ENCODE results near the gene ATF6B.

The ATF6B gene

DNA sequence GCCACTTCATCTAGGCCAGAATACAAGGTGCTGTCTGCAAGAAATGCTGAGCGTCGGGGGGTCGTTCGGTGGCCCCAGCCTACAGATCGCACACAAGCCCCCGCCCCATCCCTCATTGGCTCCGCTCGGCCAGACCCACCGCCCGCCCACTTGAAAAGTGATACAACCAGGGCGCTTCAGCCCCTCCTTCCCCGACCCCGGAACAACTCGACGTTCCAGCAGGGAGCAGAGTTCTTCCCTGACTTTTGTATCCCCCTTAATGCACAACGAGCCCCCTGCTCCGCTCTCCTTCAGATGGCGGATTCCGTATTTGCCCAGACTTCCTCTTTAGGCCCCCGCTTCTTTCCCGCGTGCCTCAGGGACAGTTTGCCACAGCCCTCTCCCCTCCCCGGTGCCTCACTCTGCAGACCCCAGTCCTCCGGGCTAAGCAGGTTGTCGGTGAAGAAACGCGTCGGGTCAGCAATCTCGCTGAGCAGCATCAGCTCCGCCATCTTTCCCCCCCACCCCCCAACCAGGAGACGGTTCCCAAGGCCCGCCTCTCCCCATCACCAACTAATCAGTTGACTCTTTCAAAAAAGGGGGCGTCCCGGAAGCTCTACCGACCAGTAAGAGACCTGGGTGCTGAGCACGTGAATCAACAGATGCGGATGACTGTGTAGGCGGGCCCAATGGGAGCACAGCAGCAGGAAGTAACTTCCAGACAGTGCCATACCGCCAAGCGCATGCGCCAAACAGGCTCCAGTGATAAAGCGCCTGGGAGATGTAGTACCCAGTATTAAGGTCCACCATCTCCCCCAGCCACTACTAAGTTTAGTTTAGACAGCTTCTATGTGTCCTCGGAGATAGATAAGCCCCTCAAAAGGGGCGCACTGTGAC lies at the start of gene ATF6B:
Gene ATF6B, minus strand, starts transcription at position 530 of the 876 bp plus-strand sequence. Its CDS starts 39 bp downstream, at position 491.
- no peaks in the 10 kb centered on the region for H4K20me1 ChIP-seq (ENCODE audit: insufficient read depth, low read length)
- TF ChIP-seq, protein P1, sequence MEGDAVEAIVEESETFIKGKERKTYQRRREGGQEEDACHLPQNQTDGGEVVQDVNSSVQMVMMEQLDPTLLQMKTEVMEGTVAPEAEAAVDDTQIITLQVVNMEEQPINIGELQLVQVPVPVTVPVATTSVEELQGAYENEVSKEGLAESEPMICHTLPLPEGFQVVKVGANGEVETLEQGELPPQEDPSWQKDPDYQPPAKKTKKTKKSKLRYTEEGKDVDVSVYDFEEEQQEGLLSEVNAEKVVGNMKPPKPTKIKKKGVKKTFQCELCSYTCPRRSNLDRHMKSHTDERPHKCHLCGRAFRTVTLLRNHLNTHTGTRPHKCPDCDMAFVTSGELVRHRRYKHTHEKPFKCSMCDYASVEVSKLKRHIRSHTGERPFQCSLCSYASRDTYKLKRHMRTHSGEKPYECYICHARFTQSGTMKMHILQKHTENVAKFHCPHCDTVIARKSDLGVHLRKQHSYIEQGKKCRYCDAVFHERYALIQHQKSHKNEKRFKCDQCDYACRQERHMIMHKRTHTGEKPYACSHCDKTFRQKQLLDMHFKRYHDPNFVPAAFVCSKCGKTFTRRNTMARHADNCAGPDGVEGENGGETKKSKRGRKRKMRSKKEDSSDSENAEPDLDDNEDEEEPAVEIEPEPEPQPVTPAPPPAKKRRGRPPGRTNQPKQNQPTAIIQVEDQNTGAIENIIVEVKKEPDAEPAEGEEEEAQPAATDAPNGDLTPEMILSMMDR (IDR thresholded peaks at IDR 0.05; ENCODE audit: low read depth, low read length) = no peak
- no peak for TF ChIP-seq EZH2phosphoT487 (IDR thresholded peaks at IDR 0.05; ENCODE audit: low read depth)
- H3K4me2 ChIP-seq (ENCODE audit: low read length) = peak within 1 kb of the TSS; percentile 92
- peaks cover 18% of the 10 kb centered on the region for H3K4me1 ChIP-seq (ENCODE audit: low read length)
- H3K36me3 ChIP-seq (replicated peaks; ENCODE audit: low read depth, low read length) = peaks cover 3% of the 10 kb centered on the region
- H3K4me3 ChIP-seq (ENCODE audit: low read length) = peak within 1 kb of the TSS; percentile 97
- H2AFZ ChIP-seq (ENCODE audit: low read depth, low read length) = peak within 1 kb of the TSS; percentile 67; the same call in 1 of the 2 replicates
- no peaks in the 10 kb centered on the region for H3K9me3 ChIP-seq (ENCODE audit: insufficient read depth, low read length)
- no peaks in the 10 kb centered on the region for H3K27me3 ChIP-seq (ENCODE audit: low read depth, low read length)
- peak within 1 kb of the TSS; percentile 56 for H3K27ac ChIP-seq (ENCODE audit: low read length)
- H3K79me2 ChIP-seq (ENCODE audit: low read length) = peaks cover 20% of the 10 kb centered on the region
- H3K9ac ChIP-seq (ENCODE audit: low read length) = peak within 1 kb of the TSS; percentile 90

- peak overlapping the region; percentile 98 for H3K4me2 ChIP-seq (ENCODE audit: low read length)
- H3K4me3 ChIP-seq (ENCODE audit: low read length) = peak overlapping the region; percentile 99
- H4K20me1 ChIP-seq (ENCODE audit: insufficient read depth, low read length) = no peaks in the 10 kb centered on the region
- H3K27me3 ChIP-seq (ENCODE audit: low read depth, low read length) = no peaks in the 10 kb centered on the region
- no peak overlapping the region; the same call in 1 of the 2 replicates for H2AFZ ChIP-seq (ENCODE audit: low read depth, low read length)
- no peaks in the 10 kb centered on the region for H3K9me3 ChIP-seq (ENCODE audit: insufficient read depth, low read length)
- H3K79me2 ChIP-seq (ENCODE audit: low read length) = peaks cover 26% of the 10 kb centered on the region
- TF ChIP-seq, protein P1 (IDR thresholded peaks at IDR 0.05; ENCODE audit: low read depth, low read length) = no peak
- no peak for TF ChIP-seq EZH2phosphoT487 (IDR thresholded peaks at IDR 0.05; ENCODE audit: low read depth)
- peak overlapping the region; percentile 90 for H3K27ac ChIP-seq (ENCODE audit: low read length)
- peaks cover under 1% of the 10 kb centered on the region for H3K36me3 ChIP-seq (replicated peaks; ENCODE audit: low read depth, low read length)
- peaks cover 22% of the 10 kb centered on the region for H3K4me1 ChIP-seq (ENCODE audit: low read length)
- peak overlapping the region; percentile 90 for H3K9ac ChIP-seq (ENCODE audit: low read length)
These were observed 49.2 kb upstream of the ATF6B start for GRCh38 chr6:32177183-32177787.

- peak overlapping the region; percentile 90 for H3K27ac ChIP-seq (ENCODE audit: low read length)
- H3K4me2 ChIP-seq (ENCODE audit: low read length) = peak overlapping the region; percentile 98
- TF ChIP-seq, protein P1 (IDR thresholded peaks at IDR 0.05; ENCODE audit: low read depth, low read length) = no peak
- TF ChIP-seq EZH2phosphoT487 (IDR thresholded peaks at IDR 0.05; ENCODE audit: low read depth) = no peak
- no peak overlapping the region for H2AFZ ChIP-seq (ENCODE audit: low read depth, low read length)
- H3K9ac ChIP-seq (ENCODE audit: low read length) = peak overlapping the region; percentile 90
- H3K36me3 ChIP-seq (replicated peaks; ENCODE audit: low read depth, low read length) = no peaks in the 10 kb centered on the region
- peaks cover 26% of the 10 kb centered on the region for H3K79me2 ChIP-seq (ENCODE audit: low read length)
- peak overlapping the region; percentile 99 for H3K4me3 ChIP-seq (ENCODE audit: low read length)
- H3K4me1 ChIP-seq (ENCODE audit: low read length) = peaks cover 22% of the 10 kb centered on the region
- H3K27me3 ChIP-seq (ENCODE audit: low read depth, low read length) = no peaks in the 10 kb centered on the region
- H4K20me1 ChIP-seq (ENCODE audit: insufficient read depth, low read length) = no peaks in the 10 kb centered on the region
- no peaks in the 10 kb centered on the region for H3K9me3 ChIP-seq (ENCODE audit: insufficient read depth, low read length)
These were observed 48.6 kb upstream of the ATF6B start for GRCh38 chr6:32176476-32177182.
